CD4-positive, alpha-beta memory T cell (primary cell): Measurements from ENCODE around the gene FAM43A. TPM values are rescaled to one million over a fixed set of nuclear protein-coding genes. Genes with fewer than 3 reads are reported as not detected.

Source experiments
- polyA plus RNA-seq, 2 donors: library from polyadenylated mRNA; unstranded; fragments of 300-500 nt; fragmentation: Illumina TruSeq; gene quantifications; one replicate each; pipeline ENCODE4 v1.2.3, GENCODE V29; 2021
- total RNA-seq, 2 experiments: library from RNA; stranded (reverse); gene quantifications; one replicate each; pipeline ENCODE4 v1.2.3, GENCODE V29; 2021

The FAM43A gene
- total and polyA plus RNA-seq, 4 experiments from 2014 or later = 0.34 to 9.9 (median 7.7) TPM

Other genes with a start within 250 kb of the FAM43A start
- gene ATP13A3, start 198.9 kb upstream of the FAM43A start, total RNA-seq = 10 to 100 TPM; 57.6 to 62.7 TPM
- 10 to 100 TPM in 1 of 2 donors, 1 to 10 TPM in 1; 6.7 to 14.5 TPM for gene ATP13A3, start 198.9 kb upstream of the FAM43A start, polyA plus RNA-seq
- 1 to 10 TPM; 1.9 to 2.1 TPM for gene TMEM44, start 52.5 kb upstream of the FAM43A start, total RNA-seq
- gene TMEM44, start 52.5 kb upstream of the FAM43A start, polyA plus RNA-seq = 1 to 10 TPM in 1 of 2 donors, not detected in 1; 1.3 TPM
- 10 to 100 TPM; 48.4 to 49.5 TPM for gene LSG1, start 13.7 kb upstream of the FAM43A start, total RNA-seq
- 10 to 100 TPM in 1 of 2 donors, 1 to 10 TPM in 1; 9.6 to 36.3 TPM for gene LSG1, start 13.7 kb upstream of the FAM43A start, polyA plus RNA-seq